H1 (cell line): Measurements from ENCODE around the gene SLC24A3. TPM values are rescaled to one million over a fixed set of nuclear protein-coding genes. Genes with fewer than 3 reads are reported as not detected.

Experiments
- CTCF ChIA-PET: fragments of 300-600 bp; sonication (Branson Sonifier 250); formaldehyde crosslinking; loops from one replicate; lab custom pipeline; 2021; ENCODE audit not compliant: partially characterized antibody; lab: Charles Lee
- POLR2A ChIA-PET: fragments of 300-600 bp; sonication (Branson Sonifier 250); formaldehyde crosslinking; loops from one replicate; lab custom pipeline; 2021; ENCODE audit warnings: inconsistent platforms; ENCODE audit not compliant: partially characterized antibody; lab: Charles Lee
- DNase-seq, 2 experiments: peaks; one replicate each; pipeline versions ENCODE4 v3.0.0 to v3.0.0-alpha.2; 2010 to 2022; ENCODE audit warnings: low spot score in 2 of 2, low read depth in 1 of 2, mixed read lengths in 1 of 2
- FAIRE-seq: peaks from 2 replicates; lab custom pipeline; 2011; peaks lifted over from hg19 to GRCh38; lab: Jason Lieb, UNC
- H2AFZ ChIP-seq: 2 replicates; pipeline ENCODE4 v1.8.1; 2012; ENCODE audit warnings: low read length, inconsistent platforms
- H2AK5ac ChIP-seq: 2 replicates; pipeline ENCODE4 v1.6.1; 2013; ENCODE audit warnings: low read depth, low read length
- H2BK120ac ChIP-seq: replicated peaks from 2 replicates; pipeline ENCODE3; 2013; ENCODE audit warnings: low read depth, low read length, inconsistent platforms
- H2BK12ac ChIP-seq: 2 replicates; pipeline ENCODE4 v1.6.1; 2013; ENCODE audit warnings: low read depth, low read length
- H2BK15ac ChIP-seq: 2 replicates; pipeline ENCODE4 v1.6.1; 2013; ENCODE audit warnings: low read length
- H2BK20ac ChIP-seq: 2 replicates; pipeline ENCODE4 v1.6.1; 2013; ENCODE audit warnings: low read length
- H2BK5ac ChIP-seq: 2 replicates; pipeline ENCODE4 v1.6.1; 2013; ENCODE audit warnings: low read depth, low read length
- H3K14ac ChIP-seq: 2 replicates; pipeline ENCODE4 v1.6.1; 2013; ENCODE audit warnings: inconsistent platforms; ENCODE audit not compliant: insufficient read length
- H3K18ac ChIP-seq: 2 replicates; pipeline ENCODE4 v1.6.1; 2013; ENCODE audit warnings: low read length; ENCODE audit errors: extremely low read depth
- H3K23ac ChIP-seq: 2 replicates; pipeline ENCODE4 v1.6.1; 2013; ENCODE audit warnings: inconsistent platforms; ENCODE audit not compliant: insufficient read length
- H3K23me2 ChIP-seq: 2 replicates; pipeline ENCODE4 v1.6.1; 2013; ENCODE audit warnings: low read depth, low read length
- H3K27ac ChIP-seq: 2 replicates; pipeline ENCODE4 v1.6.1; 2011; ENCODE audit warnings: low read depth, low read length, inconsistent platforms
- H3K27me3 ChIP-seq, 4 experiments: replicated peaks in 1 of 4; 1 replicate in 1 of 4; 2 replicates in 3 of 4; pipeline versions ENCODE4 v1.6.1 to v1.8.1; 2011 to 2013; ENCODE audit warnings: low read length in 3 of 4, mild to moderate bottlenecking in 3 of 4, inconsistent platforms in 2 of 4, mixed read lengths in 2 of 4, moderate library complexity in 1 of 4; ENCODE audit not compliant: control insufficient read depth in 3 of 4, insufficient read depth in 3 of 4; ENCODE audit errors: extremely low read depth in 1 of 4
- H3K36me3 ChIP-seq, 4 experiments: 2 replicates each; pipeline versions ENCODE4 v1.6.1 to v1.8.1; 2011 to 2013; ENCODE audit warnings: mild to moderate bottlenecking in 4 of 4, low read length in 3 of 4, moderate library complexity in 2 of 4, control low read depth in 1 of 4, inconsistent platforms in 1 of 4; ENCODE audit not compliant: insufficient read depth in 4 of 4, control insufficient read depth in 2 of 4
- H3K4ac ChIP-seq: replicated peaks from 2 replicates; pipeline ENCODE3; 2013; ENCODE audit warnings: low read length, low read depth, mixed read lengths, inconsistent platforms; ENCODE audit not compliant: insufficient read length
- H3K4me1 ChIP-seq, 4 experiments: replicated peaks in 1 of 4; 1 replicate in 1 of 4; 2 replicates in 3 of 4; pipeline versions ENCODE4 v1.6.1 to v1.8.1; 2011 to 2013; ENCODE audit warnings: low read length in 3 of 4, inconsistent platforms in 2 of 4, mixed read lengths in 1 of 4; ENCODE audit not compliant: insufficient read depth in 4 of 4, control insufficient read depth in 3 of 4
- H3K4me2 ChIP-seq, 2 experiments: 2 replicates each; pipeline versions ENCODE4 v1.6.1 to v1.8.1; 2011 to 2013; ENCODE audit warnings: low read depth in 2 of 2, low read length in 2 of 2, control low read depth in 1 of 2, inconsistent platforms in 1 of 2, mild to moderate bottlenecking in 1 of 2; ENCODE audit not compliant: insufficient read depth in 1 of 2
- H3K4me3 ChIP-seq, 4 experiments: fragments of 200-600, 300-600 bp in 1 of 4; sonication (generic), shearing (Covaris generic), sonication (Bioruptor Twin) in 1 of 4; 2 replicates each; pipeline versions ENCODE4 v1.5.1 to v1.8.1; 2011 to 2016; ENCODE audit warnings: low read length in 4 of 4, low read depth in 3 of 4, control low read depth in 2 of 4, inconsistent platforms in 2 of 4, mild to moderate bottlenecking in 2 of 4, mixed read lengths in 1 of 4, moderate library complexity in 1 of 4; ENCODE audit not compliant: insufficient read depth in 2 of 4; ENCODE audit errors: extremely low read depth in 1 of 4
- H3K56ac ChIP-seq: replicated peaks from 2 replicates; pipeline ENCODE3; 2013; ENCODE audit warnings: low read depth, mild to moderate bottlenecking, mixed read lengths, low read length, inconsistent platforms; ENCODE audit not compliant: insufficient read length
- H3K79me1 ChIP-seq: 2 replicates; pipeline ENCODE4 v1.6.1; 2013; ENCODE audit warnings: low read depth, low read length, control low read depth
- H3K79me2 ChIP-seq, 2 experiments: 2 replicates each; pipeline versions ENCODE4 v1.6.1 to v1.8.1; 2012 to 2013; ENCODE audit warnings: low read length in 2 of 2, mild to moderate bottlenecking in 2 of 2, inconsistent platforms in 1 of 2; ENCODE audit not compliant: insufficient read depth in 2 of 2, control insufficient read depth in 1 of 2
- H3K9ac ChIP-seq, 4 experiments: replicated peaks in 1 of 4; 1 replicate in 1 of 4; 2 replicates in 3 of 4; pipeline versions ENCODE4 v1.6.1 to v1.8.1; 2011 to 2013; ENCODE audit warnings: low read depth in 3 of 4, low read length in 3 of 4, control low read depth in 2 of 4, mild to moderate bottlenecking in 2 of 4, moderate library complexity in 2 of 4, inconsistent platforms in 1 of 4; ENCODE audit errors: extremely low read depth in 1 of 4
- H3K9me3 ChIP-seq, 2 experiments: 2 replicates each; pipeline versions ENCODE4 v1.6.1 to v1.8.1; 2012 to 2013; ENCODE audit warnings: mild to moderate bottlenecking in 2 of 2, moderate library complexity in 2 of 2, control low read depth in 1 of 2, inconsistent platforms in 1 of 2, low read depth in 1 of 2, low read length in 1 of 2, mixed read lengths in 1 of 2; ENCODE audit not compliant: insufficient read depth in 2 of 2
- H4K20me1 ChIP-seq, 2 experiments: replicated peaks in 1 of 2; 2 replicates each; pipeline versions ENCODE3 to v1.8.1; 2011 to 2013; ENCODE audit warnings: inconsistent platforms in 2 of 2, low read length in 2 of 2, mild to moderate bottlenecking in 1 of 2; ENCODE audit not compliant: insufficient read depth in 2 of 2, control insufficient read depth in 1 of 2
- H4K5ac ChIP-seq: 2 replicates; pipeline ENCODE4 v1.6.1; 2013; ENCODE audit warnings: low read length, low read depth, mixed read lengths, inconsistent platforms; ENCODE audit not compliant: insufficient read length
- H4K8ac ChIP-seq: 2 replicates; pipeline ENCODE4 v1.8.0; 2013; ENCODE audit warnings: mild to moderate bottlenecking, moderate library complexity, low read length, inconsistent platforms; ENCODE audit not compliant: insufficient read depth; ENCODE audit errors: extremely low read depth
- H4K91ac ChIP-seq: replicated peaks from 2 replicates; pipeline ENCODE3; 2013; ENCODE audit warnings: low read length, mixed read lengths, inconsistent platforms; ENCODE audit not compliant: insufficient read length
- BRCA1 ChIP-seq: IDR thresholded peaks from 2 replicates; pipeline ENCODE4 v1.6.1; 2012; ENCODE audit warnings: low read depth, low read length, improper control_type of control experiment
- CHD1 ChIP-seq: IDR thresholded peaks from 2 replicates; pipeline ENCODE4 v1.6.1; 2012; ENCODE audit warnings: low read depth, low read length, improper control_type of control experiment
- CTBP2 ChIP-seq: IDR thresholded peaks from 2 replicates; pipeline ENCODE4 v1.7.0; 2011; ENCODE audit warnings: borderline replicate concordance, mild to moderate bottlenecking, moderate library complexity, mixed read lengths, low read length; ENCODE audit not compliant: insufficient read depth, insufficient read length
- EZH2 ChIP-seq: fragments of 200-600 bp; sonication (generic); IDR thresholded peaks from 2 replicates; pipeline ENCODE4 v1.7.1; 2012; ENCODE audit warnings: low read depth, mild to moderate bottlenecking, moderate library complexity, low read length, inconsistent platforms; ENCODE audit not compliant: severe bottlenecking
- GABPA ChIP-seq: IDR thresholded peaks from 2 replicates; pipeline ENCODE4 v1.6.1; 2011; ENCODE audit warnings: mild to moderate bottlenecking, low read length, moderate library complexity, borderline replicate concordance; ENCODE audit not compliant: insufficient read depth
- HDAC6 ChIP-seq: IDR thresholded peaks from one replicate; pipeline ENCODE4 v1.7.1; 2012; ENCODE audit warnings: low read depth, mild to moderate bottlenecking, inconsistent platforms, low read length, moderate library complexity
- NANOG ChIP-seq: IDR thresholded peaks from 2 replicates; pipeline ENCODE4 v1.6.1; 2011; ENCODE audit warnings: low read length, low read depth, mild to moderate bottlenecking, inconsistent platforms; ENCODE audit not compliant: insufficient read depth, poor library complexity, severe bottlenecking
- RAD21 ChIP-seq, 2 experiments: IDR thresholded peaks in 1 of 2; conservative IDR thresholded peaks in 1 of 2; 2 replicates each; pipeline ENCODE4 v1.6.1; 2011; ENCODE audit warnings: low read depth in 2 of 2, low read length in 2 of 2, improper control_type of control experiment in 1 of 2, inconsistent platforms in 1 of 2, mild to moderate bottlenecking in 1 of 2, moderate library complexity in 1 of 2
- RBBP5 ChIP-seq: IDR thresholded peaks from 2 replicates; pipeline ENCODE4 v1.7.1; 2012; ENCODE audit warnings: low read depth, mild to moderate bottlenecking, inconsistent platforms, low read length, moderate library complexity, borderline replicate concordance
- TAF7 ChIP-seq: optimal IDR thresholded peaks from 2 replicates; pipeline ENCODE3; 2011; ENCODE audit warnings: low read depth, mild to moderate bottlenecking, inconsistent platforms, low read length, moderate library complexity, borderline replicate concordance
- WGBS, 2 experiments: shearing (Covaris generic) in 1 of 2; methylation state at CpG; one replicate each; pipeline versions ENCODE4 v1.1.6 to v1.1.7; 2013 to 2015; ENCODE audit warnings: low lambda C conversion rate in 2 of 2, mixed read lengths in 2 of 2, inconsistent platforms in 1 of 2, low coverage in 1 of 2, missing lambda C conversion rate in 1 of 2; ENCODE audit not compliant: insufficient replicate concordance in 2 of 2, insufficient coverage in 1 of 2, insufficient read length in 1 of 2; ENCODE audit errors: extremely low coverage in 1 of 2, missing lambda C conversion rate in 1 of 2; 5-methylcytosine and 5-hydroxymethylcytosine counted together
- polyA plus RNA-seq, 7 experiments: library from polyadenylated mRNA; depleted of rRNA in 3 of 7; stranded (reverse) in 5 of 7; unstranded in 2 of 7; fragments of >200 nt in 5 of 7; fragments of 200-250 nt in 2 of 7; gene quantifications; 1 replicate in 5 of 7; 2 replicates in 1 of 7; 4 replicates in 1 of 7; pipeline versions ENCODE4 v1.2.1 to v1.2.3, GENCODE V29; 2011 to 2013; ENCODE audit warnings: missing spikeins in 2 of 7, mixed read lengths in 2 of 7
- total RNA-seq: library from RNA; stranded (reverse); fragmentation: NEBNext Ultra II Directional; extraction: Animal tissue kit (Norgen Biotek cat#: 25700); gene quantifications from 2 replicates; pipeline ENCODE4 v1.2.1, GENCODE V29; 2021
- TF ChIP-seq, protein P1 (sequence below): IDR thresholded peaks from 2 replicates; pipeline ENCODE4 v1.6.1; 2011; ENCODE audit warnings: low read length, improper control_type of control experiment
- TF ChIP-seq, protein P2 (sequence below): IDR thresholded peaks from 2 replicates; pipeline ENCODE4 v1.6.1; 2012; ENCODE audit warnings: inconsistent platforms

SLC24A3 gene
- total and polyA plus RNA-seq, 2 of the 8 experiments (the other 6 are each of a cell fraction or from before 2014, with no cell fraction given) = 4.5 to 6.3 TPM

DNA sequence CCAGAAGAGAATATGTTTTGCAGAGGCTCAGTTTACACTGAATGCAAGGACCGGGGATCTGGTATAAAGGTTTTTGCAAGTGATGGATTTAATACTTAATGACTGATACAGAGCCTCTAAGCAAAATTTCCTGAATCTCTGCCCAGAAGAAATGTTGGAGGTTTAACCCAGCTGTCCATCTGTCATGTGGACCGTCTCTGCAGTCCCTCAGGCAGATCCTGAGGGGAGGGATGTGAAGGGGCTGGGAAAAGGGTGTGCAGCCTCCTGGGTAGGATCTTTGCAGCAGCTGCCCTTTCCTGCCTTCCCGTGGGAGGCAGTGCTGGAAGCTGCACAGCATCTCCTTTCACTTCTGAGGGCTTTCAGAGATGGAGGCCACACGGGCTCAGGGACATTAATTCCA is 207.0 kb downstream of the SLC24A3 start:
- no peak overlapping the region for H4K8ac ChIP-seq

More for the DNA sequence above, 207.0 kb downstream of the SLC24A3 start:
- ChIA-PET CTCF (no interaction called here), POLR2A (no interaction called here)
- no peak overlapping the region for H2BK15ac ChIP-seq
- no peak overlapping the region for H2BK120ac ChIP-seq
- H3K18ac ChIP-seq = no peak overlapping the region
- H3K36me3 ChIP-seq = no peaks in the 10 kb centered on the region
- no peak overlapping the region for H2BK20ac ChIP-seq
- H3K27ac ChIP-seq = no peak overlapping the region
- TF ChIP-seq RAD21 (IDR thresholded peaks at IDR 0.05 in 1 of 2, conservative IDR thresholded peaks at IDR 0.05 in 1 of 2; ENCODE audit: low read depth in 2 of 2, low read length in 2 of 2) (no peak), NANOG (no peak), CTBP2 (no peak), HDAC6 (no peak), BRCA1 (no peak), GABPA (no peak), RBBP5 (no peak), CHD1 (no peak), EZH2 (no peak), TAF7 (no peak)
- TF ChIP-seq, protein P1, sequence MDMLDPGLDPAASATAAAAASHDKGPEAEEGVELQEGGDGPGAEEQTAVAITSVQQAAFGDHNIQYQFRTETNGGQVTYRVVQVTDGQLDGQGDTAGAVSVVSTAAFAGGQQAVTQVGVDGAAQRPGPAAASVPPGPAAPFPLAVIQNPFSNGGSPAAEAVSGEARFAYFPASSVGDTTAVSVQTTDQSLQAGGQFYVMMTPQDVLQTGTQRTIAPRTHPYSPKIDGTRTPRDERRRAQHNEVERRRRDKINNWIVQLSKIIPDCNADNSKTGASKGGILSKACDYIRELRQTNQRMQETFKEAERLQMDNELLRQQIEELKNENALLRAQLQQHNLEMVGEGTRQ = no peak
- TF ChIP-seq, protein P2, sequence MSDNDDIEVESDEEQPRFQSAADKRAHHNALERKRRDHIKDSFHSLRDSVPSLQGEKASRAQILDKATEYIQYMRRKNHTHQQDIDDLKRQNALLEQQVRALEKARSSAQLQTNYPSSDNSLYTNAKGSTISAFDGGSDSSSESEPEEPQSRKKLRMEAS = no peak
- no peak overlapping the region for H4K5ac ChIP-seq
- 64% methylated on average over 4 of the region's 4 CpGs; no CpG with 5 or more reads in 1 of the 2 experiments for WGBS, 2 experiments
- H3K56ac ChIP-seq = no peak overlapping the region
- no peak overlapping the region for H4K91ac ChIP-seq
- no peak overlapping the region for H2AFZ ChIP-seq
- no peak overlapping the region for H3K4me2 ChIP-seq
- no peak overlapping the region for H2BK12ac ChIP-seq
- no peak overlapping the region for H3K14ac ChIP-seq
- no peak overlapping the region for H2AK5ac ChIP-seq
- H3K23me2 ChIP-seq = no peaks in the 10 kb centered on the region
- no peak overlapping the region for H3K4me3 ChIP-seq
- peaks cover 2 to 16% (median 10%) of the 10 kb centered on the region in 4 experiments; a peak in 5 of 7 replicates for H3K4me1 ChIP-seq
- H3K27me3 ChIP-seq = no peaks in the 10 kb centered on the region
- no peak for DNase-seq
- H2BK5ac ChIP-seq = no peak overlapping the region
- H3K9me3 ChIP-seq = no peaks in the 10 kb centered on the region
- no peak overlapping the region for H3K9ac ChIP-seq
- H3K23ac ChIP-seq = no peak overlapping the region
- no peak overlapping the region for H3K4ac ChIP-seq
- FAIRE-seq = no peak
- H3K79me2 ChIP-seq = no peaks in the 10 kb centered on the region
- no peaks in the 10 kb centered on the region for H4K20me1 ChIP-seq
- no peaks in the 10 kb centered on the region for H3K79me1 ChIP-seq
